K562 (cell line): Measurements from ENCODE around the gene RBFOX2. TPM values are rescaled to one million over a fixed set of nuclear protein-coding genes. Genes with fewer than 3 reads are reported as not detected.
"Not testable (repeated sequence)": the region's sequence is repeated elsewhere in the genome, so short reads cannot be mapped to it uniquely, and the experiment has no call there.

Source experiments
- ATAC-seq: fragments of 200-7000 bp; cut with Tn5 transposase; 3 replicates; pipeline ENCODE4 v1.9.1; 2020; ENCODE audit warnings: moderate library complexity
- BruUV-seq: library from RNA; stranded (reverse); fragments of 400-500 nt; replicated peaks from 2 replicates; lab custom pipeline; 2021; lab: Mats Ljungman, UMichigan
- CTCF ChIA-PET: fragments of 300-600 bp; formaldehyde crosslinking; extraction: SDS; loops from one replicate; lab custom pipeline; 2021; ENCODE audit warnings: low intra/inter-chr PET ratio; lab: Yijun Ruan, JAX
- POLR2A ChIA-PET: fragments of 300-600, 350-650 bp; sonication (Branson Sonifier 250); formaldehyde crosslinking; extraction: SDS; loops from one replicate; lab custom pipeline; 2021; ENCODE audit warnings: antibody characterized with exemption, inconsistent platforms; lab: Yijun Ruan, JAX
- DNase-seq, 4 experiments: peaks; one replicate each; pipeline versions ENCODE4 v3.0.0 to v3.0.0-alpha.2; 2011 to 2018; ENCODE audit warnings: low spot score in 3 of 4, mixed read lengths in 3 of 4; ENCODE audit errors: extremely low read depth in 1 of 4
- FAIRE-seq: peaks from 2 replicates; lab custom pipeline; 2011; peaks lifted over from hg19 to GRCh38; lab: Jason Lieb, UNC
- H2AFZ ChIP-seq: 2 replicates; pipeline ENCODE4 v1.6.0; 2011; ENCODE audit warnings: low read depth, low read length, control low read depth, inconsistent platforms
- H3K27ac ChIP-seq: fragments of 200-600 bp; 3 replicates; pipeline ENCODE4 v1.8.0; 2011; ENCODE audit warnings: low read depth, mild to moderate bottlenecking, control low read depth, inconsistent platforms, low read length, moderate library complexity, mixed read lengths; ENCODE audit errors: extremely low read depth
- H3K27me3 ChIP-seq, 2 experiments: fragments of 300-600 bp in 1 of 2; 2 replicates in 1 of 2; 3 replicates in 1 of 2; pipeline versions ENCODE4 v1.6.0 to v1.8.0; 2011; ENCODE audit warnings: inconsistent platforms in 2 of 2, low read length in 2 of 2, mild to moderate bottlenecking in 1 of 2, mixed read lengths in 1 of 2, moderate library complexity in 1 of 2; ENCODE audit not compliant: control insufficient read depth in 2 of 2, insufficient read depth in 2 of 2
- H3K36me3 ChIP-seq: fragments of 300-600 bp; 3 replicates; pipeline ENCODE4 v1.8.0; 2011; ENCODE audit warnings: mild to moderate bottlenecking, low read length, inconsistent platforms; ENCODE audit not compliant: control insufficient read depth, insufficient read depth
- H3K4me1 ChIP-seq, 2 experiments: fragments of 200-600 bp in 1 of 2; replicated peaks in 1 of 2; 2 replicates in 1 of 2; 3 replicates in 1 of 2; pipeline versions ENCODE4 v1.5.1 to v1.8.0; 2011; ENCODE audit warnings: inconsistent platforms in 2 of 2, low read length in 2 of 2, mild to moderate bottlenecking in 1 of 2, mixed read lengths in 1 of 2, moderate library complexity in 1 of 2; ENCODE audit not compliant: control insufficient read depth in 2 of 2, insufficient read depth in 2 of 2
- H3K4me2 ChIP-seq: 2 replicates; pipeline ENCODE4 v1.6.1; 2011; ENCODE audit warnings: low read length, control low read depth, inconsistent platforms, mixed read lengths; ENCODE audit not compliant: insufficient read depth
- H3K4me3 ChIP-seq: fragments of 200-600 bp; sonication (generic), shearing (Covaris generic); 2 replicates; pipeline ENCODE4 v1.5.1; 2016; ENCODE audit warnings: control low read depth, inconsistent platforms
- H3K79me2 ChIP-seq: fragments of 200-600 bp; 3 replicates; pipeline ENCODE4 v1.8.0; 2011; ENCODE audit warnings: low read length, inconsistent platforms; ENCODE audit not compliant: control insufficient read depth, insufficient read depth
- H3K9ac ChIP-seq, 2 experiments: 2 replicates each; pipeline versions ENCODE4 v1.6.0 to v1.6.1; 2011; ENCODE audit warnings: low read depth in 2 of 2, low read length in 2 of 2, control low read depth in 1 of 2, inconsistent platforms in 1 of 2, mild to moderate bottlenecking in 1 of 2, mixed read lengths in 1 of 2; ENCODE audit not compliant: insufficient read depth in 1 of 2
- H3K9me1 ChIP-seq: one replicate; pipeline ENCODE4 v1.6.0; 2011; ENCODE audit warnings: inconsistent platforms, mild to moderate bottlenecking, low read length, moderate library complexity; ENCODE audit not compliant: control insufficient read depth, insufficient read depth
- H3K9me3 ChIP-seq: replicated peaks from 2 replicates; pipeline ENCODE4 v1.5.1; 2011; ENCODE audit warnings: low read depth, low read length, inconsistent platforms; ENCODE audit not compliant: control insufficient read depth, insufficient read depth
- H4K20me1 ChIP-seq: replicated peaks from 2 replicates; pipeline ENCODE4 v1.6.1; 2011; ENCODE audit warnings: low read length, inconsistent platforms, mixed read lengths; ENCODE audit not compliant: control insufficient read depth, insufficient read depth
- ARID1B ChIP-seq: fragments of 450-650 bp; IDR thresholded peaks from 2 replicates; pipeline ENCODE4 v1.6.1; 2016; ENCODE audit warnings: antibody characterized with exemption, mild to moderate bottlenecking, inconsistent platforms
- CAMTA2 ChIP-seq: fragments of 250-450 bp; sonication (Bioruptor Pico); conservative IDR thresholded peaks from 2 replicates; pipeline ENCODE4 v1.5.1; 2022
- CEBPG ChIP-seq, 3 experiments: fragments of 200-800 bp in 1 of 3; sonication (Bioruptor generic) in 1 of 3; sonication (generic) in 1 of 3; formaldehyde crosslinking in 1 of 3; IDR thresholded peaks in 2 of 3; conservative IDR thresholded peaks in 1 of 3; 2 replicates each; pipeline versions ENCODE4 v1.6.1 to v1.8.0; 2016 to 2022; ENCODE audit warnings: missing compliant biosample characterization in 2 of 3, missing genetic modification characterization in 2 of 3, mild to moderate bottlenecking in 1 of 3, missing genetic modification reagents in 1 of 3
- NCOA2 ChIP-seq, 2 experiments: fragments of 450-650 bp; IDR thresholded peaks; 2 replicates each; pipeline ENCODE4 v1.6.1; 2018; ENCODE audit warnings: mild to moderate bottlenecking in 2 of 2, moderate library complexity in 1 of 2; ENCODE audit not compliant: partially characterized antibody in 2 of 2
- NFE2 ChIP-seq: IDR thresholded peaks from 2 replicates; pipeline ENCODE4 v1.6.1; 2014; ENCODE audit warnings: antibody characterized with exemption, low read depth
- NRF1 ChIP-seq, 2 experiments: fragments of 450-650 bp; IDR thresholded peaks in 1 of 2; conservative IDR thresholded peaks in 1 of 2; 2 replicates each; pipeline ENCODE4 v1.6.1; 2014; ENCODE audit warnings: mild to moderate bottlenecking in 2 of 2
- RBM25 ChIP-seq: fragments of 200-400 bp; formaldehyde crosslinking; IDR thresholded peaks from 2 replicates; pipeline ENCODE4 v1.6.1; 2018; ENCODE audit warnings: low read length, low read depth, moderate library complexity; ENCODE audit not compliant: severe bottlenecking
- TFAM ChIP-seq: fragments of 250-450 bp; sonication (Bioruptor Pico); conservative IDR thresholded peaks from 2 replicates; pipeline ENCODE4 v1.5.0; 2021; ENCODE audit warnings: mild to moderate bottlenecking, moderate library complexity
- ZNF146 ChIP-seq: IDR thresholded peaks from one replicate; pipeline ENCODE4 v1.6.1; 2018; ENCODE audit warnings: missing compliant biosample characterization; ENCODE audit not compliant: unreplicated experiment
- ZNF175 ChIP-seq: fragments of 200-800 bp; sonication (Bioruptor generic); IDR thresholded peaks from 2 replicates; pipeline ENCODE4 v1.6.1; 2016; ENCODE audit warnings: low read depth, mild to moderate bottlenecking, missing genetic modification characterization, missing compliant biosample characterization
- ZNF224 ChIP-seq: sonication (generic); formaldehyde crosslinking; IDR thresholded peaks from 2 replicates; pipeline ENCODE4 v1.8.0; 2022; ENCODE audit warnings: mild to moderate bottlenecking, missing genetic modification reagents
- ZNF398 ChIP-seq: fragments of 250-450 bp; sonication (Bioruptor Pico); IDR thresholded peaks from 2 replicates; pipeline ENCODE4 v1.8.0; 2021; ENCODE audit warnings: moderate library complexity, mild to moderate bottlenecking, inconsistent platforms
- ZNF668 ChIP-seq: fragments of 250-450 bp; sonication (Bioruptor Pico); IDR thresholded peaks from 2 replicates; pipeline ENCODE4 v1.8.0; 2022; ENCODE audit warnings: mild to moderate bottlenecking, inconsistent platforms
- ZNF79 ChIP-seq: fragments of 250-450 bp; sonication (Bioruptor Pico); IDR thresholded peaks from 2 replicates; pipeline ENCODE4 v1.4.0; 2020; ENCODE audit warnings: low read depth, mild to moderate bottlenecking, moderate library complexity
- WGBS: fragments of 100-300 bp; shearing (Covaris generic); methylation state at CpG from one replicate; pipeline ENCODE4 v1.1.6; 2016; ENCODE audit warnings: low coverage, mixed read lengths; ENCODE audit not compliant: insufficient coverage; ENCODE audit errors: missing lambda C conversion rate; 5-methylcytosine and 5-hydroxymethylcytosine counted together
- in situ Hi-C: fragments of 300-500 bp; cut with MboI; formaldehyde crosslinking; loops from 4 replicates; pipeline ENCODE4 v1.15.0; 2018; ENCODE audit warnings: inconsistent platforms, mixed read lengths
- intact Hi-C: fragments of 100-400 bp; cut with micrococcal nuclease; formaldehyde crosslinking; loops from 2 replicates; pipeline ENCODE4 v1.14.2; 2022
- polyA plus RNA-seq, 8 experiments: library from polyadenylated mRNA; depleted of rRNA in 4 of 8; stranded (reverse) in 5 of 8; unstranded in 3 of 8; fragments of >200 nt; fragmentation: Nextera tagmentation in 2 of 8; fragmentation: Illumina TruSeq in 1 of 8; extraction: Ambion mirVana in 2 of 8; extraction: Trizol in 1 of 8; gene quantifications; 2 replicates each; pipeline versions ENCODE4 v1.2.1 to v1.2.3, GENCODE V29; 2011 to 2014; ENCODE audit warnings: inconsistent platforms in 1 of 8, missing spikeins in 1 of 8
- total RNA-seq, 7 experiments: library from RNA; depleted of rRNA in 6 of 7; stranded (reverse); fragments of >200 nt in 6 of 7; fragmentation: Illumina TruSeq in 2 of 7; extraction: Trizol in 2 of 7; gene quantifications; 2 replicates each; pipeline versions ENCODE4 v1.2.1 to v1.2.3, GENCODE V29; 2011 to 2021; ENCODE audit warnings: low replicate concordance in 1 of 7

RBFOX2 gene
- total and polyA plus RNA-seq, 9 of the 15 experiments (the other 6 are each of a cell fraction or from before 2014, with no cell fraction given): 5.8 to 24.8 (median 14.2) TPM

- H3K36me3 ChIP-seq, FAIRE-seq, H3K4me3 ChIP-seq, H3K4me2 ChIP-seq, H2AFZ ChIP-seq, H3K9me1 ChIP-seq, H3K27ac ChIP-seq, ATAC-seq, POLR2A ChIA-PET, H3K9ac ChIP-seq, H3K27me3 ChIP-seq, intact Hi-C loops, H3K9me3 ChIP-seq, H3K4me1 ChIP-seq, H3K79me2 ChIP-seq, BruUV-seq, CTCF ChIA-PET, H4K20me1 ChIP-seq, in situ Hi-C loops, DNase-seq: not testable (repeated sequence)
- TF ChIP-seq RBM25 (peak; percentile 8), ZNF146 (CRISPR knock-in tag) (peak; percentile 66)
- 67% methylated on average over 3 of the region's 3 CpGs for WGBS
Measured at GRCh38 chr22:36044517-36044916, 15.9 kb upstream of the RBFOX2 start.

GRCh38 chr22:36042240-36042639 lies 13.6 kb upstream of the RBFOX2 start:
- WGBS: 14% methylated on average over 4 of the region's 5 CpGs
- H3K9me1 ChIP-seq: no peaks in the 10 kb centered on the region
- H3K9ac ChIP-seq: no peak overlapping the region
- H3K36me3 ChIP-seq: no peaks in the 10 kb centered on the region
- ChIA-PET CTCF (no interaction called here), POLR2A (interaction anchor here (1.2 kb wide), 1 partner anchor 14 kb away, joined by 4 read pairs; the partner anchor contains the start of gene RBFOX2)
- H3K4me2 ChIP-seq: no peak overlapping the region
- no peak overlapping the region for H2AFZ ChIP-seq
- no peak overlapping the region for H3K27ac ChIP-seq
- BruUV-seq: no TSS peak
- no peaks in the 10 kb centered on the region for H3K4me1 ChIP-seq
- H3K9me3 ChIP-seq: no peaks in the 10 kb centered on the region
- intact Hi-C loops: no loop called here
- ATAC-seq: no peak
- FAIRE-seq: no peak
- no peaks in the 10 kb centered on the region for H3K27me3 ChIP-seq
- H3K4me3 ChIP-seq: no peak overlapping the region
- no peaks in the 10 kb centered on the region for H3K79me2 ChIP-seq
- no peak for DNase-seq
- in situ Hi-C loops: no loop called here
- no peaks in the 10 kb centered on the region for H4K20me1 ChIP-seq
- TF ChIP-seq CEBPG (CRISPR knock-in tag; IDR thresholded peaks at IDR 0.05) (no peak), CEBPG (tag; conservative IDR thresholded peaks at IDR 0.05 in 1 of 2, IDR thresholded peaks at IDR 0.05 in 1 of 2) (no peak), ZNF398 (CRISPR knock-in tag) (no peak), NCOA2 (IDR thresholded peaks at IDR 0.05; ENCODE audit: partially characterized antibody in 2 of 2) (no peak), ZNF668 (CRISPR knock-in tag) (no peak), NRF1 (conservative IDR thresholded peaks at IDR 0.05 in 1 of 2, IDR thresholded peaks at IDR 0.05 in 1 of 2) (no peak), ZNF175 (CRISPR knock-in tag) (no peak), ARID1B (no peak), TFAM (CRISPR knock-in tag) (no peak), NFE2 (no peak), CAMTA2 (CRISPR knock-in tag) (no peak), ZNF224 (no peak), ZNF79 (CRISPR knock-in tag) (no peak)
